Stimulated activated CD8-positive, alpha-beta memory T cell treated with anti-CD3 and anti-CD28 coated beads, Interleukin-4, amount 100 ng/mL, for 4 hours (primary cell): ENCODE results near the gene TMEM250.
"Not testable (repeated sequence)": the region's sequence is repeated elsewhere in the genome, so short reads cannot be mapped to it uniquely, and the experiment has no call there.

Source experiments
- DNase-seq, 2 donors: peaks; one replicate each; pipeline ENCODE4 v3.0.0-alpha.2; 2020; ENCODE audit warnings: low read depth in 2 of 2, low spot score in 1 of 2

Gene TMEM250

GRCh38 chr9:136118320-136119060 is at the start of gene TMEM250:
TSS of gene TMEM250 (minus strand) at chr9:136118875. CDS start at chr9:136116900, 1,975 bp downstream.
- peak; percentile 89 to 92 for DNase-seq

- no peak for DNase-seq
Observed at GRCh38 chr9:136163248-136163850, 44.7 kb upstream of the TMEM250 start.

- DNase-seq, result no peak
Observed at GRCh38 chr9:136160995-136161610, 42.4 kb upstream of the TMEM250 start.

GRCh38 chr9:136160381-136160841 is 41.7 kb upstream of the TMEM250 start:
- DNase-seq, result no peak

- no peak for DNase-seq
Observed at GRCh38 chr9:136159851-136160250, 41.2 kb upstream of the TMEM250 start.

GRCh38 chr9:136157477-136158265 is 39.0 kb upstream of the TMEM250 start:
- no peak for DNase-seq

- no peak for DNase-seq
Observed at GRCh38 chr9:136156209-136157120, 37.8 kb upstream of the TMEM250 start.

GRCh38 chr9:136155576-136155975 is 36.9 kb upstream of the TMEM250 start:
- no peak for DNase-seq

GRCh38 chr9:136154943-136155342 is 36.3 kb upstream of the TMEM250 start:
- no peak for DNase-seq

- no peak for DNase-seq
Observed at GRCh38 chr9:136153381-136154065, 34.8 kb upstream of the TMEM250 start.

- no peak for DNase-seq
Observed at GRCh38 chr9:136152931-136153330, 34.3 kb upstream of the TMEM250 start.

- DNase-seq, result no peak
Observed at GRCh38 chr9:136152543-136152866, 33.8 kb upstream of the TMEM250 start.

- no peak for DNase-seq
Observed at GRCh38 chr9:136151848-136152542, 33.3 kb upstream of the TMEM250 start.

GRCh38 chr9:136151214-136151804 is 32.6 kb upstream of the TMEM250 start:
- no peak for DNase-seq

GRCh38 chr9:136150664-136151213 is 32.1 kb upstream of the TMEM250 start:
- not testable (repeated sequence) for DNase-seq

GRCh38 chr9:136149853-136150252 is 31.2 kb upstream of the TMEM250 start:
- no peak for DNase-seq

GRCh38 chr9:136149337-136149736 is 30.7 kb upstream of the TMEM250 start:
- no peak for DNase-seq

- DNase-seq, result no peak
Observed at GRCh38 chr9:136148766-136149165, 30.1 kb upstream of the TMEM250 start.
